ENCODE data around the gene C5orf63. TPM values are rescaled to one million over a fixed set of nuclear protein-coding genes. Genes with fewer than 3 reads are reported as not detected.

C5orf63 gene
- total and polyA plus RNA-seq, 2 of the 8 experiments (the other 6 are each of a cell fraction or from before 2014, with no cell fraction given) = 0.67 to 0.71 TPM

DNA sequence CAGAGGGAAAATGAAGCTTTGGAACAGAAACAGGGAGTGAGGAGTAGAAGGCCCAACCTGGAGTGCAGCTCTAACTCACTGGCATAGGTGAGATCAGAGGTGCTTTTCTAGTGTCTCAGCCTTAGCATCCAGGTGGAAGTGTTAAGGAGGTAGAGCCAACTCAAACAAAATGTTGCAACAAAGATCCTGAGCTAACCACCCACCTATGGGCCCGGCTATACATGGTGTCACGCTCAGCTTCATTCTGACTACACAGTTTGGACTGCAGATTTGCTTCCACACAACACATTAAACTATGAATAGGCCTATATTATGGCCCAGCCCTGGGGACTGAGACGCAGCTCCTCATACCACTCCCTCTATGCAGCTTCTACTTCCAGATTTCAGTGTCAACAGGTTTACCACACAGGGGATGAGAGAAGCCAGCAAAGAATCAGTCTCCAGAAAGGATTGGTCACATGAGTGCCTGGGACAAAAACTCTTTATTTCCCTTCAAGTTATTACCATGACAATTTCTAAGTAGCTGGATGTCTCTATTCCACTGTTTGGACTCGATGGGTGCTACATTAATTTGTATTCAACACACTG, 9.0 kb downstream of the C5orf63 start (continued):
- TF ChIP-seq, protein P1, sequence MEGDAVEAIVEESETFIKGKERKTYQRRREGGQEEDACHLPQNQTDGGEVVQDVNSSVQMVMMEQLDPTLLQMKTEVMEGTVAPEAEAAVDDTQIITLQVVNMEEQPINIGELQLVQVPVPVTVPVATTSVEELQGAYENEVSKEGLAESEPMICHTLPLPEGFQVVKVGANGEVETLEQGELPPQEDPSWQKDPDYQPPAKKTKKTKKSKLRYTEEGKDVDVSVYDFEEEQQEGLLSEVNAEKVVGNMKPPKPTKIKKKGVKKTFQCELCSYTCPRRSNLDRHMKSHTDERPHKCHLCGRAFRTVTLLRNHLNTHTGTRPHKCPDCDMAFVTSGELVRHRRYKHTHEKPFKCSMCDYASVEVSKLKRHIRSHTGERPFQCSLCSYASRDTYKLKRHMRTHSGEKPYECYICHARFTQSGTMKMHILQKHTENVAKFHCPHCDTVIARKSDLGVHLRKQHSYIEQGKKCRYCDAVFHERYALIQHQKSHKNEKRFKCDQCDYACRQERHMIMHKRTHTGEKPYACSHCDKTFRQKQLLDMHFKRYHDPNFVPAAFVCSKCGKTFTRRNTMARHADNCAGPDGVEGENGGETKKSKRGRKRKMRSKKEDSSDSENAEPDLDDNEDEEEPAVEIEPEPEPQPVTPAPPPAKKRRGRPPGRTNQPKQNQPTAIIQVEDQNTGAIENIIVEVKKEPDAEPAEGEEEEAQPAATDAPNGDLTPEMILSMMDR (IDR thresholded peaks at IDR 0.05; ENCODE audit: control extremely low read depth in 1 of 3, insufficient read depth in 1 of 3, low read depth in 1 of 3, low read length in 3 of 3) = no peak
- TF ChIP-seq SIRT6 (IDR thresholded peaks at IDR 0.05; ENCODE audit: low read length) (no peak), CHD2 (IDR thresholded peaks at IDR 0.05; ENCODE audit: low read length) (no peak), NANOG (IDR thresholded peaks at IDR 0.05; ENCODE audit: insufficient read depth, low read depth, low read length, poor library complexity, severe bottlenecking) (no peak), RFX5 (IDR thresholded peaks at IDR 0.05; ENCODE audit: borderline replicate concordance, low read depth, low read length) (no peak), BACH1 (IDR thresholded peaks at IDR 0.05; ENCODE audit: low read length) (no peak), CBX5 (IDR thresholded peaks at IDR 0.05; ENCODE audit: low read depth, low read length) (no peak)
- TF ChIP-seq, protein P2, sequence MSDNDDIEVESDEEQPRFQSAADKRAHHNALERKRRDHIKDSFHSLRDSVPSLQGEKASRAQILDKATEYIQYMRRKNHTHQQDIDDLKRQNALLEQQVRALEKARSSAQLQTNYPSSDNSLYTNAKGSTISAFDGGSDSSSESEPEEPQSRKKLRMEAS (IDR thresholded peaks at IDR 0.05) = no peak

All from H1 (cell line).